Trophoblast cell (in vitro differentiated cells and primary cell): ENCODE data around the gene SHROOM1.

Source experiments
- DNase-seq, 2 donors: peaks; one replicate each; pipeline ENCODE4 v3.0.0-alpha.2; 2016
- H2AFZ ChIP-seq: 2 replicates; pipeline ENCODE4 v1.6.1; 2013; ENCODE audit warnings: low read length, moderate library complexity, mild to moderate bottlenecking; ENCODE audit not compliant: insufficient read depth, poor library complexity
- H2AK5ac ChIP-seq: 2 replicates; pipeline ENCODE4 v1.6.1; 2013; ENCODE audit warnings: mild to moderate bottlenecking, low read length
- H2BK120ac ChIP-seq: 2 replicates; pipeline ENCODE4 v1.6.1; 2013; ENCODE audit warnings: low read length, mild to moderate bottlenecking, moderate library complexity; ENCODE audit not compliant: insufficient read depth, poor library complexity
- H2BK12ac ChIP-seq: 2 replicates; pipeline ENCODE4 v1.6.1; 2013; ENCODE audit warnings: mild to moderate bottlenecking, low read length, moderate library complexity
- H2BK5ac ChIP-seq: 2 replicates; pipeline ENCODE4 v1.6.1; 2013; ENCODE audit warnings: low read length, low read depth, moderate library complexity, mild to moderate bottlenecking; ENCODE audit not compliant: poor library complexity
- H3K14ac ChIP-seq: 2 replicates; pipeline ENCODE4 v1.6.1; 2013; ENCODE audit warnings: mild to moderate bottlenecking, low read length
- H3K18ac ChIP-seq: 2 replicates; pipeline ENCODE4 v1.6.1; 2013; ENCODE audit warnings: mild to moderate bottlenecking, low read length
- H3K23ac ChIP-seq: 2 replicates; pipeline ENCODE4 v1.6.1; 2013; ENCODE audit warnings: low read length
- H3K27ac ChIP-seq: 2 replicates; pipeline ENCODE4 v1.5.1; 2013; ENCODE audit warnings: low read depth, mild to moderate bottlenecking, inconsistent platforms, low read length, moderate library complexity
- H3K27me3 ChIP-seq: 2 replicates; pipeline ENCODE4 v1.6.1; 2013; ENCODE audit warnings: inconsistent platforms, mild to moderate bottlenecking, low read length, moderate library complexity; ENCODE audit not compliant: insufficient read depth
- H3K36me3 ChIP-seq, 2 experiments: 1 replicate in 1 of 2; 2 replicates in 1 of 2; pipeline ENCODE4 v1.6.1; 2013; ENCODE audit warnings: low read length in 2 of 2, mild to moderate bottlenecking in 2 of 2, moderate library complexity in 1 of 2; ENCODE audit not compliant: insufficient read depth in 2 of 2, control insufficient read depth in 1 of 2
- H3K4ac ChIP-seq: 2 replicates; pipeline ENCODE4 v1.6.1; 2013; ENCODE audit warnings: low read depth, mild to moderate bottlenecking, low read length, moderate library complexity
- H3K4me1 ChIP-seq, 2 experiments: 1 replicate in 1 of 2; 2 replicates in 1 of 2; pipeline ENCODE4 v1.6.1; 2013; ENCODE audit warnings: low read length in 2 of 2, mild to moderate bottlenecking in 2 of 2, moderate library complexity in 1 of 2; ENCODE audit not compliant: insufficient read depth in 2 of 2, control insufficient read depth in 1 of 2
- H3K4me2 ChIP-seq: 2 replicates; pipeline ENCODE4 v1.6.1; 2013; ENCODE audit warnings: inconsistent platforms, mild to moderate bottlenecking, low read length, moderate library complexity
- H3K4me3 ChIP-seq: 2 replicates; pipeline ENCODE4 v1.5.1; 2013; ENCODE audit warnings: mild to moderate bottlenecking, low read depth, low read length, inconsistent platforms
- H3K79me1 ChIP-seq: one replicate; pipeline ENCODE4 v1.6.1; 2013; ENCODE audit warnings: low read length
- H3K79me2 ChIP-seq: 2 replicates; pipeline ENCODE4 v1.6.1; 2013; ENCODE audit warnings: low read length, mild to moderate bottlenecking; ENCODE audit not compliant: control insufficient read depth, insufficient read depth, poor library complexity
- H3K9ac ChIP-seq: 2 replicates; pipeline ENCODE4 v1.6.1; 2013; ENCODE audit warnings: mild to moderate bottlenecking, low read length
- H3K9me3 ChIP-seq: 2 replicates; pipeline ENCODE4 v1.6.1; 2013; ENCODE audit warnings: low read depth, mild to moderate bottlenecking, control low read depth, inconsistent platforms, low read length; ENCODE audit not compliant: insufficient read depth
- H4K12ac ChIP-seq: 2 replicates; pipeline ENCODE4 v1.6.1; 2013; ENCODE audit warnings: low read depth, mild to moderate bottlenecking, low read length, moderate library complexity
- H4K8ac ChIP-seq: 2 replicates; pipeline ENCODE4 v1.6.1; 2013; ENCODE audit warnings: low read depth, mild to moderate bottlenecking, low read length, moderate library complexity
- H4K91ac ChIP-seq: one replicate; pipeline ENCODE4 v1.6.1; 2013; ENCODE audit warnings: low read depth, mild to moderate bottlenecking, low read length, moderate library complexity
- WGBS: extraction: QIAGEN DNeasy Blood & Tissue Kit; methylation state at CpG from one replicate; pipeline ENCODE4 v1.1.7; 2013; ENCODE audit warnings: missing lambda C conversion rate; ENCODE audit not compliant: insufficient read length, insufficient coverage; ENCODE audit errors: extremely low coverage; 5-methylcytosine and 5-hydroxymethylcytosine counted together

The SHROOM1 gene

GRCh38 chr5:132813599-132814502, 16.6 kb downstream of the SHROOM1 start:
- Histone ChIP-seq H4K91ac (peak overlapping the region; percentile 90), H2BK5ac (peak overlapping the region; percentile 60), H3K79me2 (peaks cover 12% of the 10 kb centered on the region), H3K4me2 (peak overlapping the region; percentile 96), H3K79me1 (peaks cover 18% of the 10 kb centered on the region), H3K4me1 (peaks cover 12 to 16% of the 10 kb centered on the region in 2 experiments), H3K4me3 (peak overlapping the region; percentile 82), H3K27ac (peak overlapping the region; percentile 73), H2AK5ac (peak overlapping the region; percentile 76), H4K8ac (peak overlapping the region; percentile 95), H3K36me3 (peaks cover 4% of the 10 kb centered on the region in 2 experiments), H3K27me3 (no peaks in the 10 kb centered on the region), H2AFZ (peak overlapping the region; percentile 74), H3K14ac (peak overlapping the region; percentile 73), H2BK12ac (peak overlapping the region; percentile 14), H3K4ac (peak overlapping the region; percentile 77), H3K18ac (peak overlapping the region; percentile 60), H3K9me3 (peaks cover 6% of the 10 kb centered on the region), H3K9ac (peak overlapping the region; percentile 85), H4K12ac (peak overlapping the region; percentile 73), H3K23ac (no peak overlapping the region), H2BK120ac (peak overlapping the region; percentile 82)
- peak; percentile 26 to 60 for DNase-seq
- no CpG with 5 or more reads among the region's 110 CpGs for WGBS

- H4K12ac ChIP-seq, result peak within 1 kb of the TSS; percentile 73
- H4K91ac ChIP-seq, result peak within 1 kb of the TSS; percentile 90
- H3K27ac ChIP-seq, result peak within 1 kb of the TSS; percentile 73
- H2BK120ac ChIP-seq, result peak within 1 kb of the TSS; percentile 82
- peak within 1 kb of the TSS; percentile 76 for H2AK5ac ChIP-seq
- peak within 1 kb of the TSS; percentile 96 for H3K4me2 ChIP-seq
- H3K36me3 ChIP-seq, result peaks cover 4% of the 10 kb centered on the region in 2 experiments
- peak within 1 kb of the TSS; percentile 85 for H3K9ac ChIP-seq
- H3K14ac ChIP-seq, result peak within 1 kb of the TSS; percentile 73
- peaks cover 20% of the 10 kb centered on the region for H3K79me1 ChIP-seq
- H2BK5ac ChIP-seq, result peak within 1 kb of the TSS; percentile 60
- peak within 1 kb of the TSS; percentile 60 for H3K18ac ChIP-seq
- peaks cover 12% of the 10 kb centered on the region for H3K79me2 ChIP-seq
- H3K4me3 ChIP-seq, result peak within 1 kb of the TSS; percentile 82
- H3K9me3 ChIP-seq, result peaks cover 6% of the 10 kb centered on the region
- H4K8ac ChIP-seq, result peak within 1 kb of the TSS; percentile 95
- WGBS, result no CpG with 5 or more reads among the region's 68 CpGs
- H3K4ac ChIP-seq, result peak within 1 kb of the TSS; percentile 77
- H3K27me3 ChIP-seq, result no peaks in the 10 kb centered on the region
- peaks cover 12 to 18% of the 10 kb centered on the region in 2 experiments for H3K4me1 ChIP-seq
- H2AFZ ChIP-seq, result peak within 1 kb of the TSS; percentile 47
- H3K23ac ChIP-seq, result no peak within 1 kb of the TSS
- H2BK12ac ChIP-seq, result peak within 1 kb of the TSS; percentile 7
- no peak for DNase-seq
These were observed 17.5 kb downstream of the SHROOM1 start, which contains the start of gene SOWAHA for GRCh38 chr5:132812781-132813598. Gene SOWAHA, plus strand, starts transcription at chr5:132813302. Its CDS starts 320 bp downstream, at chr5:132813622.

- Histone ChIP-seq H3K4me1 (peaks cover 15 to 20% of the 10 kb centered on the region in 2 experiments), H4K12ac (no peak overlapping the region), H3K79me1 (peaks cover 21% of the 10 kb centered on the region), H2AFZ (no peak overlapping the region), H4K8ac (no peak overlapping the region), H2AK5ac (no peak overlapping the region), H3K9me3 (peaks cover 6% of the 10 kb centered on the region), H2BK12ac (no peak overlapping the region), H3K9ac (no peak overlapping the region), H2BK120ac (peak overlapping the region; percentile 20), H3K4me3 (no peak overlapping the region), H4K91ac (no peak overlapping the region), H3K36me3 (peaks cover 4% of the 10 kb centered on the region in 2 experiments), H3K27ac (no peak overlapping the region), H3K27me3 (no peaks in the 10 kb centered on the region), H3K79me2 (peaks cover 12% of the 10 kb centered on the region), H3K4ac (no peak overlapping the region), H3K14ac (no peak overlapping the region), H3K18ac (no peak overlapping the region), H3K4me2 (no peak overlapping the region), H3K23ac (no peak overlapping the region), H2BK5ac (no peak overlapping the region)
- DNase-seq, result no peak
- WGBS, result no CpG with 5 or more reads among the region's 18 CpGs
These were observed 18.2 kb downstream of the SHROOM1 start for GRCh38 chr5:132812123-132812765.

GRCh38 chr5:132810605-132811004, 19.8 kb downstream of the SHROOM1 start:
- Histone ChIP-seq H3K79me2 (peaks cover 12% of the 10 kb centered on the region), H3K4me1 (peaks cover 19 to 25% of the 10 kb centered on the region in 2 experiments), H3K4me3 (no peak overlapping the region), H2BK120ac (no peak overlapping the region), H2AFZ (no peak overlapping the region), H3K9me3 (peaks cover 6% of the 10 kb centered on the region), H3K4me2 (no peak overlapping the region), H3K9ac (no peak overlapping the region), H3K18ac (no peak overlapping the region), H3K4ac (no peak overlapping the region), H4K12ac (no peak overlapping the region), H2AK5ac (no peak overlapping the region), H3K27me3 (no peaks in the 10 kb centered on the region), H3K79me1 (peaks cover 26% of the 10 kb centered on the region), H2BK5ac (no peak overlapping the region), H4K91ac (no peak overlapping the region), H2BK12ac (no peak overlapping the region), H4K8ac (no peak overlapping the region), H3K14ac (no peak overlapping the region), H3K23ac (no peak overlapping the region), H3K36me3 (peaks cover 4% of the 10 kb centered on the region in 2 experiments), H3K27ac (no peak overlapping the region)
- WGBS, result no CpG with 5 or more reads among the region's 5 CpGs
- DNase-seq, result no peak
